ENCODE results near the gene CAPN3. TPM values are rescaled to one million over a fixed set of nuclear protein-coding genes. Genes with fewer than 3 reads are reported as not detected.

CAPN3 gene
- total and polyA plus RNA-seq, 7 experiments from 2014 or later = 0.48 to 26.1 (median 15.5) TPM; not detected in 1

- intact Hi-C loops (cut with micrococcal nuclease) = no loop called here
- Histone ChIP-seq H3K27ac (ENCODE audit: low read depth, low read length) (no peak overlapping the region), H3K9me3 (ENCODE audit: control insufficient read depth in 2 of 3, low read length in 3 of 3) (no peaks in the 10 kb centered on the region), H3K4me1 (ENCODE audit: control insufficient read depth in 2 of 2, insufficient read depth in 2 of 2, low read length in 2 of 2) (no peaks in the 10 kb centered on the region), H3K4me3 (ENCODE audit: low read length) (no peak overlapping the region), H3K27me3 (ENCODE audit: control insufficient read depth in 2 of 2, insufficient read depth in 2 of 2, low read length in 2 of 2) (no peaks in the 10 kb centered on the region), H3K36me3 (ENCODE audit: control insufficient read depth in 2 of 3, insufficient read depth in 3 of 3, low read length in 3 of 3) (peaks cover 0 to 16% (median 4%) of the 10 kb centered on the region in 3 experiments)
- Mint-ChIP-seq H3K27ac (no peak overlapping the region), H3K4me1 (no peaks in the 10 kb centered on the region), H3K4me3 (no peak overlapping the region), H3K9me3 (peaks cover 0 to 3% (median 0%) of the 10 kb centered on the region in 11 donors), H3K36me3 (peaks cover 0 to 25% (median 3%) of the 10 kb centered on the region in 5 donors), H3K27me3 (no peaks in the 10 kb centered on the region)
- ChIA-PET CTCF (interaction anchor here (0.6 kb wide), 1 partner anchor 72 kb away, joined by 3 read pairs; no protein-coding TSS in a partner anchor), POLR2A (interaction anchor here (0.6 kb wide), 1 partner anchor 142 kb away, joined by 3 read pairs; no protein-coding TSS in a partner anchor)
- DNase-seq (no peak), ATAC-seq (no peak)
Measured at GRCh38 chr15:42409011-42409410, 49.7 kb downstream of the CAPN3 start.

- CTCF ChIA-PET = interaction anchor here (0.7 kb wide), 1 partner anchor 16 kb away, joined by 3 read pairs; no protein-coding TSS in a partner anchor
- ATAC-seq (no peak), DNase-seq (no peak)
- H3K36me3 Mint-ChIP-seq = peaks cover 0 to 23% (median 4%) of the 10 kb centered on the region in 5 donors
- Histone ChIP-seq H3K36me3 (ENCODE audit: control insufficient read depth in 2 of 3, insufficient read depth in 3 of 3, low read length in 3 of 3) (peaks cover 4 to 40% (median 9%) of the 10 kb centered on the region in 3 experiments), H3K27me3 (ENCODE audit: control insufficient read depth in 2 of 2, insufficient read depth in 2 of 2, low read length in 2 of 2) (no peaks in the 10 kb centered on the region), H3K27ac (ENCODE audit: low read depth, low read length) (no peak overlapping the region), H3K4me1 (ENCODE audit: control insufficient read depth in 2 of 2, insufficient read depth in 2 of 2, low read length in 2 of 2) (no peaks in the 10 kb centered on the region), H3K9me3 (ENCODE audit: control insufficient read depth in 2 of 3, low read length in 3 of 3) (no peaks in the 10 kb centered on the region), H3K4me3 (ENCODE audit: low read length) (no peak overlapping the region)
- no peaks in the 10 kb centered on the region for H3K27me3 Mint-ChIP-seq
- no peak overlapping the region for H3K27ac Mint-ChIP-seq
- intact Hi-C loops (cut with micrococcal nuclease) = no loop called here
- H3K9me3 Mint-ChIP-seq = peaks cover 0 to 2% (median 0%) of the 10 kb centered on the region in 11 donors
- H3K4me3 Mint-ChIP-seq = no peak overlapping the region
- H3K4me1 Mint-ChIP-seq = no peaks in the 10 kb centered on the region
- POLR2A ChIA-PET = no interaction called here
Measured at GRCh38 chr15:42411884-42412283, 52.6 kb downstream of the CAPN3 start.

GRCh38 chr15:42413920-42414319 lies 54.6 kb downstream of the CAPN3 start:
- DNase-seq (no peak), ATAC-seq (no peak)
- Mint-ChIP-seq H3K36me3 (peaks cover 0 to 31% (median 15%) of the 10 kb centered on the region in 5 donors), H3K9me3 (no peaks in the 10 kb centered on the region), H3K27ac (no peak overlapping the region), H3K27me3 (no peaks in the 10 kb centered on the region), H3K4me1 (no peaks in the 10 kb centered on the region), H3K4me3 (no peak overlapping the region)
- H3K27ac ChIP-seq (ENCODE audit: low read depth, low read length) = no peak overlapping the region
- H3K9me3 ChIP-seq (ENCODE audit: control insufficient read depth in 2 of 3, low read length in 3 of 3) = no peaks in the 10 kb centered on the region
- ChIA-PET POLR2A (no interaction called here), CTCF (no interaction called here)
- intact Hi-C loops (cut with micrococcal nuclease) = no loop called here
- H3K36me3 ChIP-seq (ENCODE audit: control insufficient read depth in 2 of 3, insufficient read depth in 3 of 3, low read length in 3 of 3) = peaks cover 4 to 50% (median 19%) of the 10 kb centered on the region in 3 experiments
- H3K4me3 ChIP-seq (ENCODE audit: low read length) = no peak overlapping the region
- no peaks in the 10 kb centered on the region for H3K27me3 ChIP-seq (ENCODE audit: control insufficient read depth in 2 of 2, insufficient read depth in 2 of 2, low read length in 2 of 2)
- H3K4me1 ChIP-seq (ENCODE audit: control insufficient read depth in 2 of 2, insufficient read depth in 2 of 2, low read length in 2 of 2) = no peaks in the 10 kb centered on the region

- Mint-ChIP-seq H3K27me3 (no peaks in the 10 kb centered on the region), H3K4me1 (no peaks in the 10 kb centered on the region), H3K4me3 (no peak overlapping the region), H3K36me3 (peaks cover 13 to 41% (median 24%) of the 10 kb centered on the region in 5 donors), H3K27ac (no peak overlapping the region), H3K9me3 (no peaks in the 10 kb centered on the region)
- no peaks in the 10 kb centered on the region for H3K27me3 ChIP-seq (ENCODE audit: control insufficient read depth in 2 of 2, insufficient read depth in 2 of 2, low read length in 2 of 2)
- ATAC-seq = no peak
- intact Hi-C loops (cut with micrococcal nuclease) = no loop called here
- no peak overlapping the region for H3K4me3 ChIP-seq (ENCODE audit: low read length)
- peaks cover 9 to 78% (median 19%) of the 10 kb centered on the region in 3 experiments for H3K36me3 ChIP-seq (ENCODE audit: control insufficient read depth in 2 of 3, insufficient read depth in 3 of 3, low read length in 3 of 3)
- no peak for DNase-seq
- ChIA-PET POLR2A (no interaction called here), CTCF (no interaction called here)
- no peak overlapping the region for H3K27ac ChIP-seq (ENCODE audit: low read depth, low read length)
- no peaks in the 10 kb centered on the region for H3K9me3 ChIP-seq (ENCODE audit: control insufficient read depth in 2 of 3, low read length in 3 of 3)
- H3K4me1 ChIP-seq (ENCODE audit: control insufficient read depth in 2 of 2, insufficient read depth in 2 of 2, low read length in 2 of 2) = no peaks in the 10 kb centered on the region
Measured at GRCh38 chr15:42419369-42419768, 60.1 kb downstream of the CAPN3 start.

- no peak for ATAC-seq
- CTCF ChIA-PET = no interaction called here
- Mint-ChIP-seq H3K27me3 (no peaks in the 10 kb centered on the region), H3K9me3 (no peaks in the 10 kb centered on the region), H3K4me3 (no peak overlapping the region), H3K4me1 (no peaks in the 10 kb centered on the region), H3K27ac (no peak overlapping the region), H3K36me3 (peaks cover 20 to 49% (median 29%) of the 10 kb centered on the region in 5 donors)
- Histone ChIP-seq H3K4me1 (ENCODE audit: control insufficient read depth in 2 of 2, insufficient read depth in 2 of 2, low read length in 2 of 2) (no peaks in the 10 kb centered on the region), H3K27me3 (ENCODE audit: control insufficient read depth in 2 of 2, insufficient read depth in 2 of 2, low read length in 2 of 2) (no peaks in the 10 kb centered on the region), H3K27ac (ENCODE audit: low read depth, low read length) (no peak overlapping the region), H3K4me3 (ENCODE audit: low read length) (no peak overlapping the region), H3K36me3 (ENCODE audit: control insufficient read depth in 2 of 3, insufficient read depth in 3 of 3, low read length in 3 of 3) (peaks cover 14 to 80% (median 16%) of the 10 kb centered on the region in 3 experiments), H3K9me3 (ENCODE audit: control insufficient read depth in 2 of 3, low read length in 3 of 3) (no peaks in the 10 kb centered on the region)
- DNase-seq = no peak
- POLR2A ChIA-PET = no interaction called here
- intact Hi-C loops (cut with micrococcal nuclease) = no loop called here
Measured at GRCh38 chr15:42421376-42421775, 62.1 kb downstream of the CAPN3 start.

- ATAC-seq (no peak), DNase-seq (no peak)
- H3K27me3 ChIP-seq (ENCODE audit: control insufficient read depth in 2 of 2, insufficient read depth in 2 of 2, low read length in 2 of 2) = no peaks in the 10 kb centered on the region
- intact Hi-C loops (cut with micrococcal nuclease) = no loop called here
- peak overlapping the region in 3 of 9 donors; percentile 2 to 19 (median 17) for H3K27ac Mint-ChIP-seq
- no peaks in the 10 kb centered on the region for H3K4me1 ChIP-seq (ENCODE audit: control insufficient read depth in 2 of 2, insufficient read depth in 2 of 2, low read length in 2 of 2)
- H3K36me3 ChIP-seq (ENCODE audit: control insufficient read depth in 2 of 3, insufficient read depth in 3 of 3, low read length in 3 of 3) = peaks cover 0 to 94% (median 5%) of the 10 kb centered on the region in 3 experiments
- H3K4me3 Mint-ChIP-seq = no peak overlapping the region
- H3K27me3 Mint-ChIP-seq = no peaks in the 10 kb centered on the region
- no peak overlapping the region for H3K27ac ChIP-seq (ENCODE audit: low read depth, low read length)
- ChIA-PET POLR2A (interaction anchor here (0.9 kb wide), 1 partner anchor 154 kb away, joined by 3 read pairs; the partner anchor contains the start of genes GANC and TMEM87A), CTCF (interaction anchor here (0.6 kb wide), 1 partner anchor 16 kb away, joined by 3 read pairs; no protein-coding TSS in a partner anchor)
- no peaks in the 10 kb centered on the region for H3K4me1 Mint-ChIP-seq
- H3K4me3 ChIP-seq (ENCODE audit: low read length) = no peak overlapping the region
- no peaks in the 10 kb centered on the region for H3K9me3 Mint-ChIP-seq
- H3K36me3 Mint-ChIP-seq = peaks cover 18 to 48% (median 32%) of the 10 kb centered on the region in 5 donors
- H3K9me3 ChIP-seq (ENCODE audit: control insufficient read depth in 2 of 3, low read length in 3 of 3) = no peaks in the 10 kb centered on the region
Measured at GRCh38 chr15:42427429-42428223, 68.3 kb downstream of the CAPN3 start.
